ENCODE measurements around the gene BAX.
"Not testable (repeated sequence)": the region's sequence is repeated elsewhere in the genome, so short reads cannot be mapped to it uniquely, and the experiment has no call there.

Gene BAX

DNA sequence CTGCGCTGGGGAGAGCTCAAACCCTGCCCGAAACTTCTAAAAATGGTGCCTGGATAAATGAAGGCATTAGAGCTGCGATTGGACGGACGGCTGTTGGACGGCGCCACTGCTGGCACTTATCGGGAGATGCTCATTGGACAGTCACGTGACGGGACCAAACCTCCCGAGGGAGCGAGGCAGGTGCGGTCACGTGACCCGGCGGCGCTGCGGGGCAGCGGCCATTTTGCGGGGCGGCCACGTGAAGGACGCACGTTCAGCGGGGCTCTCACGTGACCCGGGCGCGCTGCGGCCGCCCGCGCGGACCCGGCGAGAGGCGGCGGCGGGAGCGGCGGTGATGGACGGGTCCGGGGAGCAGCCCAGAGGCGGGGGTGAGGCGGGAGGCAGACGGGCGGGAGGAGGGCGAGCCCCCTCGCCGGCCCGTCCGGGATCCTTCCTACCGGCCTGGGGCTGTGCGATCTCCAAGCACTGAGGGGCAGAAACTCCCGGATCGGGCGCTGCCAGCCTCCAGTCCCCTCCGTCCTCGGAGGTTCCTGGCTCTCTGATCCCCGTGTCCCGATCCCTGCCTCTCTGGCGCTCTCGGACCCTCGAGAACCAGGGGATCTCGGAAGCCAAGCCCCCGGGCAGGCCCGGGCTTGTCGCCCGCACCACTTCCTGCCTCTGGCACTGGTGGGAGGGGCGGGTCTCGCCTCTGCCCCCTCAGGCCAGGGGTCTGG lies at the start of gene BAX:
Gene BAX, plus strand, starts transcription at position 281 of the 713 bp plus-strand sequence. Its CDS starts 54 bp downstream, at position 335.
- Histone ChIP-seq H3K27ac (peak within 1 kb of the TSS; percentile 80 to 99 (median 95)), H3K4me3 (peak within 1 kb of the TSS; percentile 76 to 97 (median 89))

GRCh38 chr19:48905664-48906063 lies 49.0 kb upstream of the BAX start:
- Histone ChIP-seq H3K4me3 (no peak overlapping the region), H3K27ac (no peak overlapping the region)

DNA sequence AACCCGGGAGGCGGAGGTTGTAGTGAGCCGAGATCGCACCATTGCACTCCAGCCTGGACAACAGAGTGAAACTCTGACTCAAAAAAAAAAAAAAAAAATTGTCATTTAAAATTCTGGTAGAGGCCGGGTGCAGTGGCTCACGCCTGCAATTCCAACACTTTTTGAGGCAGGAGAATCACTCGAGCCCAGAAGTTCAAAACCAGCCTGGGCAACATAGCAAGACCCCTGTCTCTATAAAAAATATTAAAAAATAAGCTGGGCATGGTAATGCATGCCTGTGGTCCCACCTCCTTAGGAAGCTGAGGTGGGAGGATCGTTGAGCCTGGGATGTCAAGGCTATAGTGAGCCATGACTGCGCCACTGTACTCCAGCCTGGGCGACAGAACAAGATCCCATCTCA lies 48.4 kb upstream of the BAX start:
- Histone ChIP-seq H3K4me3 (no peak overlapping the region), H3K27ac (no peak overlapping the region)

- Histone ChIP-seq H3K27ac (peak overlapping the region in 2 of 21 experiments; percentile 44 to 47), H3K4me3 (no peak overlapping the region)
These were observed 47.0 kb upstream of the BAX start for GRCh38 chr19:48907671-48908070.

DNA sequence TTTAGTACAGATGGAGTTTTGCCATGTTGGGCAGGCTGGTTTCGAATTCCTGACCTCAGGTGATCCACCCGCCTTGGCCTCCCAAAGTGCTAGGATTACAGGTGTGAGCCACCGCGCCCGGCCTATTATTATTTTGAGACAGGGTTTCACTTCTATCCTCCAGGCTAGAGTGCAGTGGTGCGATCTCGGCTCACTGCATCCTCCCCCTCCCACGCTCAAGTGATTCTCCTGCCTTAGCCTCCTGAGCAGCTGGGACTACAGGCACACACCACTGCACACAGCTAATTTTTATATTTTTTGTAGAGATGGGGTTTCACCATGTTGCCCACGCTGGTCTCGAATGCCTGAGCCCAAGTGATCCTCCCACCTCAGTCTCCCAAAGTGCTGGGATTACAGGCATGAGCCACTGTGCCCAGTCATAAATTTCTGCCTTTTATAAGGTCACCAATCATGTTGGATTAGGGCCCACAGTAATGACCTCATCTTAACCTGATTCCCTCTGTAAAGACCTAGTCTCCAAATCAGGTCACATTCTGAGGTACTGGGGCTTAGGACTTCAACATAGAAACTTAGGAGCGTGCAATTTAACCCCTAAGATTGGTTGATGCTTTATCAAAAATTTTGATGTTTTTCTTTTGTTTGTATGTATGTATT lies 45.1 kb upstream of the BAX start:
- peak overlapping the region in 3 of 21 experiments; percentile 23 to 49 (median 40) for H3K27ac ChIP-seq
- H3K4me3 ChIP-seq: not testable (repeated sequence)

- Histone ChIP-seq H3K4me3 (no peak overlapping the region), H3K27ac (no peak overlapping the region)
These were observed 43.9 kb upstream of the BAX start for GRCh38 chr19:48910803-48911202.

- H3K4me3 ChIP-seq: no peak overlapping the region
- H3K27ac ChIP-seq: no peak overlapping the region
These were observed 41.4 kb upstream of the BAX start for GRCh38 chr19:48913114-48913889.

- Histone ChIP-seq H3K4me3 (no peak overlapping the region), H3K27ac (no peak overlapping the region)
These were observed 40.5 kb upstream of the BAX start for GRCh38 chr19:48914181-48914580.

GRCh38 chr19:48915757-48916156 lies 38.9 kb upstream of the BAX start:
- Histone ChIP-seq H3K4me3 (no peak overlapping the region), H3K27ac (no peak overlapping the region)

DNA sequence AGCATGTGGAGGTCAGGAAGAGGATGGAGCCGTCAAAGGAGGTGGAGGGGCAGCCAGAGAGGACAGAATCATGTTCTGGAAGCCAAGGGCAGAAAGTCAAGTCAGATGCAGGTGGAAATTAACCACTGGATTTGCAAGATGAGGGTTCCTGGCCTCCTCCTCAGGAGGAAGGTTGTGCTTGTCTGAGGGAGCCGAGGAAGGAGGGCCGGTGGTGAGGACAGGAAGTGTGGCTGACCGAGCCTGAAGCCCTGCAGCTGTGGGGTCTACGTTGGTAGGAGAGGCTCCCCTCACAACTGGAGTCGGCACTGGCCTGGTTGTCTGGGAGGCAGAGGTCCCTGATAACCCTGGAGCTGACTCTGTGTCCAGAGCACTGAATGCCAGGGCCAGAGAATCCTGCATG lies 36.6 kb upstream of the BAX start:
- H3K4me3 ChIP-seq: no peak overlapping the region
- no peak overlapping the region for H3K27ac ChIP-seq

- no peak overlapping the region for H3K4me3 ChIP-seq
- H3K27ac ChIP-seq: no peak overlapping the region
These were observed 35.9 kb upstream of the BAX start for GRCh38 chr19:48918801-48919247.

DNA sequence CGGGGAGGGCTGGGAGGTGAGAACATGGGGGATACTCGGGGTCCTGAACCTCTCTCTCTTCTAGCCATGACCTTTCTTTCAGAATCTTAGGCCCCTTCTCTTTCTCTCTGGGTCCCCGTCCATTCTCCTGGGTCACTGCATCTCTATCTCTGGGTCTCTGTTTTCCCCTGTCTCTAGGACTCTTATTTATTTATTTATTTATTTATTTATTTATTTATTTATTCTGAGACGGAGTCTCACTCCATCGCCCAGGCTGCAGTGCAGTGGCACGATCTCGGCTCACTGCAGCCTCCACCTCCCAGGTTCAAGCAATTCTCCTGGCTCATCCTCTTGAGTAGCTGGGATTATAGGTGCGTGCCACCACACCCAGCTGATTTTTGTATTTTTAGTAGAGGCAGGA lies 35.4 kb upstream of the BAX start:
- H3K4me3 ChIP-seq, H3K27ac ChIP-seq: not testable (repeated sequence)

DNA sequence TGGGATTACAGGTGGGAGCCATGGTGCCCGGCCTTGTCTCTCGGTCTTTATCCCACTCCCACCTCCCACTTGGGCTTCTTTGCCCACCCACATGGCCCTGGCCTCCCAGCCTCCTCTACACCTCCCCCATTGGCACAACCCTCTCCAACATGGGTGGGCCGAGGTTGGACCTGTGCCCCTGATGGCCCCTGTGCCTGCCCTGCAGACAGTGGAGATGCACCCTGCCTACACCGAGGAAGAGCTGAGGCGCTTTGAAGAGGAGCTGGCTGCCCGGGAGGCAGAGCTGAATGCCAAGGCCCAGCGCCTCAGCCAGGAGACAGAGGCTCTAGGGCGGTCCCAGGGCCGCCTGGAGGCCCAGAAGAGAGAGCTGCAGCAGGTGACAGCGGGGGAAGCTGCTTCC lies 33.7 kb upstream of the BAX start:
- H3K4me3 ChIP-seq: no peak overlapping the region
- H3K27ac ChIP-seq: no peak overlapping the region

- no peak overlapping the region for H3K4me3 ChIP-seq
- no peak overlapping the region for H3K27ac ChIP-seq
These were observed 32.8 kb upstream of the BAX start for GRCh38 chr19:48921721-48922500.

- no peak overlapping the region for H3K4me3 ChIP-seq
- H3K27ac ChIP-seq: no peak overlapping the region
These were observed 31.9 kb upstream of the BAX start for GRCh38 chr19:48922548-48923490.

- Histone ChIP-seq H3K4me3 (no peak overlapping the region), H3K27ac (peak overlapping the region in 3 of 21 experiments; percentile 16 to 26 (median 17))
These were observed 29.3 kb upstream of the BAX start for GRCh38 chr19:48925240-48925843.

GRCh38 chr19:48925890-48926289 lies 28.8 kb upstream of the BAX start:
- not testable (repeated sequence) for H3K4me3 ChIP-seq
- peak overlapping the region in 3 of 21 experiments; percentile 16 to 65 (median 59) for H3K27ac ChIP-seq

DNA sequence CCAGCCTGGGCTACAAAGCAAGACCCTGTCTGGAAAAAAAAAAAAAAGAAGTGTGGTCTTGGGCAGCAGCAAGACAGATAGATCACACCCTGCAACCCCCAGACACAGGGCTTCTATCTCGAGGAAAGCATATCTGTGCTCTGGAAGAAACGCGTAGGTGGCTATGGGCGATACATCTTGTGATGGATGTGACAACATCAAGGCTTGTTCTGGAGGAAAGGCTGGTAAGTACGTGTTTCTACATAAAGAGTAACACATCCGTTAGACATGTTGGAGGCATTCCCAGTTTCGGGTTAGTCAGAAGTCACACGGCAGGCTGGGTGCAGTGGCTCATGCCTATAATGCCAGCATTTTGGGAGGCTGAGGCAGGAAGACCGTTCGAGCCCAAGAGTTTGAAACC lies 27.8 kb upstream of the BAX start:
- Histone ChIP-seq H3K27ac (peak overlapping the region in 10 of 21 experiments; percentile 23 to 65 (median 39)), H3K4me3 (no peak overlapping the region)

Measured in skin epidermis (tissue), 12 donors.